ENCODE measurements around the gene NUP62. TPM values are rescaled to one million over a fixed set of nuclear protein-coding genes. Genes with fewer than 3 reads are reported as not detected.

NUP62 gene
- total and polyA plus RNA-seq, 2 of the 4 experiments (the other 2 are of a cell fraction), result 21.3 to 29.7 TPM

DNA sequence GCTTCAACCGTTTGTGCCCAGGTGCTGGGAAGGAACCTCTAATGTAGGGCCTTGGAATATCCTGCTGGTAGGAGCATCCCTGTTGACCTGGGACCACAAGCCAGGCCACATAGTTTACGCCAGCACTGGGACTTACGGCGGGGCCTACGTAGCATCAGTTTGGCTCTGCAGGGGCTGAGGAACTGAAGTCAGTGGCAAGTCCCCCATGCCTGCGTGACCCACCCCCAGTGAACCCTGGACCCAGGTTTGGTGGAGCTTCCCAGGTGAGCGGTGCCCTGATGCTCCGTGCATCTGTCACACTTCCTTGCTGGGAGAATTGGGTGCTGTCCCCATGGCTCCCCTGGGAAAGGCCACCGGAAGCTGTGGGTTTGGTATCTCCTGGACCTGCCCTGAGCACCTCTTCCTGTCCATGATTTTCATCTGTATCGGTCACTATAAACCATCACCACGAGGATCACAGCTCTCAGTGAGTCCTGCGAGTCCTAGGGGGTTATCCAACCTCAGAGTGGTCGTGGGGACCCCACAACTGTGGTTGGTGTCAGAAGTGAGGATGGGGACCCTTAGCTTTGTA, 21.7 kb upstream of the NUP62 start:
- no TSS peak for BruUV-seq (replicated peaks)
- H3K9ac ChIP-seq (ENCODE audit: low read depth, low read length), result no peak overlapping the region
- no peak overlapping the region for H2AK9ac ChIP-seq (replicated peaks; ENCODE audit: low read depth, low read length, poor library complexity)
- no peak overlapping the region for H4K91ac ChIP-seq (ENCODE audit: insufficient read depth, low read depth, low read length)
- H4K8ac ChIP-seq (ENCODE audit: low read depth in 2 of 2, low read length in 2 of 2), result no peak overlapping the region
- intact Hi-C loops (cut with micrococcal nuclease) (no loop called here), in situ Hi-C loops (cut with MboI; ENCODE audit: low sequenced_read_pairs) (no loop called here), dilution Hi-C loops (cut with HindIII; ENCODE audit: low sequenced_read_pairs, unreplicated experiment) (no loop called here)
- WGBS, 2 experiments (ENCODE audit: extremely low coverage in 2 of 2, insufficient read length in 1 of 2), result 83% methylated on average over 6 of the region's 13 CpGs; no CpG with 5 or more reads in 1 of the 2 experiments
- no peak overlapping the region for H3K4me2 ChIP-seq (ENCODE audit: low read depth, low read length)
- no peak overlapping the region for H2AFZ ChIP-seq (replicated peaks; ENCODE audit: low read length, poor library complexity)
- H2AK5ac ChIP-seq (ENCODE audit: low read depth, low read length), result no peak overlapping the region
- H2BK15ac ChIP-seq (ENCODE audit: low read depth, low read length), result no peak overlapping the region
- H3K36me3 ChIP-seq (ENCODE audit: control insufficient read depth, insufficient read depth, low read length), result no peaks in the 10 kb centered on the region
- peaks cover 9% of the 10 kb centered on the region for H3K27me3 ChIP-seq (ENCODE audit: control insufficient read depth, insufficient read depth, low read length)
- no peak overlapping the region for H3K27ac ChIP-seq (ENCODE audit: insufficient read depth, low read length)
- H3K23ac ChIP-seq (ENCODE audit: low read depth, low read length), result no peak overlapping the region
- H3K79me1 ChIP-seq (ENCODE audit: low read depth in 1 of 2, low read length in 2 of 2), result no peaks in the 10 kb centered on the region
- H3K9me3 ChIP-seq (ENCODE audit: control insufficient read depth, insufficient read depth, low read length), result no peaks in the 10 kb centered on the region
- H4K20me1 ChIP-seq (ENCODE audit: insufficient read depth, low read length), result no peaks in the 10 kb centered on the region
- ChIA-PET POLR2A (ENCODE audit: unreplicated experiment) (no interaction called here), CTCF (no interaction called here)
- no peak overlapping the region for H3K14ac ChIP-seq (replicated peaks; ENCODE audit: low read depth, low read length)
- H3K9me1 ChIP-seq (ENCODE audit: insufficient read depth, low read length), result no peaks in the 10 kb centered on the region
- no peak overlapping the region for H3K4me3 ChIP-seq (ENCODE audit: insufficient read depth, low read depth, low read length)
- no peak overlapping the region for H2BK20ac ChIP-seq (ENCODE audit: low read depth, low read length)
- no peak overlapping the region for H3K18ac ChIP-seq (ENCODE audit: low read depth, low read length)
- H2BK120ac ChIP-seq (ENCODE audit: low read depth, low read length), result no peak overlapping the region
- no peak overlapping the region for H4K5ac ChIP-seq (ENCODE audit: low read depth, low read length)
- DNase-seq (no peak), ATAC-seq (ENCODE audit: low read depth) (no peak)
- H3K4me1 ChIP-seq (ENCODE audit: control insufficient read depth, insufficient read depth, low read length), result no peaks in the 10 kb centered on the region
- H3K4ac ChIP-seq (ENCODE audit: low read depth, low read length), result no peak overlapping the region
- no peak overlapping the region for H3K56ac ChIP-seq (ENCODE audit: extremely low read depth, insufficient read depth, low read length)
- H2BK5ac ChIP-seq (ENCODE audit: low read depth, low read length, poor library complexity, severe bottlenecking), result no peak overlapping the region
- TF ChIP-seq MXI1 (IDR thresholded peaks at IDR 0.05; ENCODE audit: borderline replicate concordance, low read depth, low read length) (no peak), MAFK (IDR thresholded peaks at IDR 0.05; ENCODE audit: low read depth, low read length) (no peak), SMC3 (IDR thresholded peaks at IDR 0.05; ENCODE audit: low read depth, low read length) (no peak), POLR2A (IDR thresholded peaks at IDR 0.05; ENCODE audit: low read depth, low read length) (no peak), NFE2L2 (IDR thresholded peaks at IDR 0.05; ENCODE audit: low read depth, low read length) (no peak), CHD1 (IDR thresholded peaks at IDR 0.05; ENCODE audit: low read depth, low read length) (no peak)
- TF ChIP-seq, protein P1, sequence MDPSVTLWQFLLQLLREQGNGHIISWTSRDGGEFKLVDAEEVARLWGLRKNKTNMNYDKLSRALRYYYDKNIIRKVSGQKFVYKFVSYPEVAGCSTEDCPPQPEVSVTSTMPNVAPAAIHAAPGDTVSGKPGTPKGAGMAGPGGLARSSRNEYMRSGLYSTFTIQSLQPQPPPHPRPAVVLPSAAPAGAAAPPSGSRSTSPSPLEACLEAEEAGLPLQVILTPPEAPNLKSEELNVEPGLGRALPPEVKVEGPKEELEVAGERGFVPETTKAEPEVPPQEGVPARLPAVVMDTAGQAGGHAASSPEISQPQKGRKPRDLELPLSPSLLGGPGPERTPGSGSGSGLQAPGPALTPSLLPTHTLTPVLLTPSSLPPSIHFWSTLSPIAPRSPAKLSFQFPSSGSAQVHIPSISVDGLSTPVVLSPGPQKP (IDR thresholded peaks at IDR 0.05; ENCODE audit: borderline replicate concordance, low read depth, low read length), result no peak
- TF ChIP-seq, protein P2, sequence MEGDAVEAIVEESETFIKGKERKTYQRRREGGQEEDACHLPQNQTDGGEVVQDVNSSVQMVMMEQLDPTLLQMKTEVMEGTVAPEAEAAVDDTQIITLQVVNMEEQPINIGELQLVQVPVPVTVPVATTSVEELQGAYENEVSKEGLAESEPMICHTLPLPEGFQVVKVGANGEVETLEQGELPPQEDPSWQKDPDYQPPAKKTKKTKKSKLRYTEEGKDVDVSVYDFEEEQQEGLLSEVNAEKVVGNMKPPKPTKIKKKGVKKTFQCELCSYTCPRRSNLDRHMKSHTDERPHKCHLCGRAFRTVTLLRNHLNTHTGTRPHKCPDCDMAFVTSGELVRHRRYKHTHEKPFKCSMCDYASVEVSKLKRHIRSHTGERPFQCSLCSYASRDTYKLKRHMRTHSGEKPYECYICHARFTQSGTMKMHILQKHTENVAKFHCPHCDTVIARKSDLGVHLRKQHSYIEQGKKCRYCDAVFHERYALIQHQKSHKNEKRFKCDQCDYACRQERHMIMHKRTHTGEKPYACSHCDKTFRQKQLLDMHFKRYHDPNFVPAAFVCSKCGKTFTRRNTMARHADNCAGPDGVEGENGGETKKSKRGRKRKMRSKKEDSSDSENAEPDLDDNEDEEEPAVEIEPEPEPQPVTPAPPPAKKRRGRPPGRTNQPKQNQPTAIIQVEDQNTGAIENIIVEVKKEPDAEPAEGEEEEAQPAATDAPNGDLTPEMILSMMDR (conservative IDR thresholded peaks at IDR 0.05; ENCODE audit: low read depth, low read length), result no peak
